DND-41 (cell line): ENCODE data around the gene PTPRN2.

Experiments used
- EZH2 ChIP-seq: IDR thresholded peaks from 3 replicates; pipeline ENCODE4 v1.6.1; 2012; ENCODE audit warnings: borderline replicate concordance, low read depth, mild to moderate bottlenecking, moderate library complexity, low read length, inconsistent platforms; ENCODE audit not compliant: severe bottlenecking
- TF ChIP-seq, protein P1 (sequence below): IDR thresholded peaks from 2 replicates; pipeline ENCODE4 v1.5.1; 2012; ENCODE audit warnings: borderline replicate concordance, low read length, moderate library complexity, mild to moderate bottlenecking; ENCODE audit not compliant: poor library complexity, severe bottlenecking; ENCODE audit errors: extremely low read depth

DNA sequence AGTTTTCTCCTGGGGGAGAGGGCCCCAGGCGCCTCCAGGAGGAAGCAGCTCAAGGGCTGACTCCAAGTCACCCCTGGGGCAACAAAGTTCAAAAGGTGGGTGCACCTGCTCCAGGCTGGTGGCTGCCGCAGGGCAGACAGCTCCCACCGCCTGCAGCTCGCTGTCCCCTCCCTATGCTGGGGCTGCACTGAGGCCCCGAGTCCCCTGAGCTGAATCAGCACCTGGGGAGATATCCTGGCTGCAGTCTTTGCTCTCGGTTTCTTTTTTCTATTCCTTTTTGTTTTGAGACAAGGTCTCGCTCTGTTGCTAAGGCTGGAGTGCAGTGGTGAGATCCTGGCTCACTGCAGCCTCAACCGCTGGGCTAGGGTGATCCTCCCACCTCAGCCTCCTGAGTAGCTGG, 1067.4 kb downstream of the PTPRN2 start:
- TF ChIP-seq, protein P1, sequence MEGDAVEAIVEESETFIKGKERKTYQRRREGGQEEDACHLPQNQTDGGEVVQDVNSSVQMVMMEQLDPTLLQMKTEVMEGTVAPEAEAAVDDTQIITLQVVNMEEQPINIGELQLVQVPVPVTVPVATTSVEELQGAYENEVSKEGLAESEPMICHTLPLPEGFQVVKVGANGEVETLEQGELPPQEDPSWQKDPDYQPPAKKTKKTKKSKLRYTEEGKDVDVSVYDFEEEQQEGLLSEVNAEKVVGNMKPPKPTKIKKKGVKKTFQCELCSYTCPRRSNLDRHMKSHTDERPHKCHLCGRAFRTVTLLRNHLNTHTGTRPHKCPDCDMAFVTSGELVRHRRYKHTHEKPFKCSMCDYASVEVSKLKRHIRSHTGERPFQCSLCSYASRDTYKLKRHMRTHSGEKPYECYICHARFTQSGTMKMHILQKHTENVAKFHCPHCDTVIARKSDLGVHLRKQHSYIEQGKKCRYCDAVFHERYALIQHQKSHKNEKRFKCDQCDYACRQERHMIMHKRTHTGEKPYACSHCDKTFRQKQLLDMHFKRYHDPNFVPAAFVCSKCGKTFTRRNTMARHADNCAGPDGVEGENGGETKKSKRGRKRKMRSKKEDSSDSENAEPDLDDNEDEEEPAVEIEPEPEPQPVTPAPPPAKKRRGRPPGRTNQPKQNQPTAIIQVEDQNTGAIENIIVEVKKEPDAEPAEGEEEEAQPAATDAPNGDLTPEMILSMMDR = no peak
- TF ChIP-seq EZH2 = no peak
